Epidermal melanocyte (primary cell): ENCODE data around the gene ZNF26.
"Not testable (repeated sequence)": the region's sequence is repeated elsewhere in the genome, so short reads cannot be mapped to it uniquely, and the experiment has no call there.

Source experiments
- DNase-seq: peaks from one replicate; pipeline ENCODE4 v3.0.0; 2011; ENCODE audit warnings: low spot score; ENCODE audit not compliant: insufficient read length

Gene ZNF26, protein sequence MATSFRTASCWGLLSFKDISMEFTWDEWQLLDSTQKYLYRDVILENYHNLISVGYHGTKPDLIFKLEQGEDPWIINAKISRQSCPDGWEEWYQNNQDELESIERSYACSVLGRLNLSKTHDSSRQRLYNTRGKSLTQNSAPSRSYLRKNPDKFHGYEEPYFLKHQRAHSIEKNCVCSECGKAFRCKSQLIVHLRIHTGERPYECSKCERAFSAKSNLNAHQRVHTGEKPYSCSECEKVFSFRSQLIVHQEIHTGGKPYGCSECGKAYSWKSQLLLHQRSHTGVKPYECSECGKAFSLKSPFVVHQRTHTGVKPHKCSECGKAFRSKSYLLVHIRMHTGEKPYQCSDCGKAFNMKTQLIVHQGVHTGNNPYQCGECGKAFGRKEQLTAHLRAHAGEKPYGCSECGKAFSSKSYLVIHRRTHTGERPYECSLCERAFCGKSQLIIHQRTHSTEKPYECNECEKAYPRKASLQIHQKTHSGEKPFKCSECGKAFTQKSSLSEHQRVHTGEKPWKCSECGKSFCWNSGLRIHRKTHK

DNA sequence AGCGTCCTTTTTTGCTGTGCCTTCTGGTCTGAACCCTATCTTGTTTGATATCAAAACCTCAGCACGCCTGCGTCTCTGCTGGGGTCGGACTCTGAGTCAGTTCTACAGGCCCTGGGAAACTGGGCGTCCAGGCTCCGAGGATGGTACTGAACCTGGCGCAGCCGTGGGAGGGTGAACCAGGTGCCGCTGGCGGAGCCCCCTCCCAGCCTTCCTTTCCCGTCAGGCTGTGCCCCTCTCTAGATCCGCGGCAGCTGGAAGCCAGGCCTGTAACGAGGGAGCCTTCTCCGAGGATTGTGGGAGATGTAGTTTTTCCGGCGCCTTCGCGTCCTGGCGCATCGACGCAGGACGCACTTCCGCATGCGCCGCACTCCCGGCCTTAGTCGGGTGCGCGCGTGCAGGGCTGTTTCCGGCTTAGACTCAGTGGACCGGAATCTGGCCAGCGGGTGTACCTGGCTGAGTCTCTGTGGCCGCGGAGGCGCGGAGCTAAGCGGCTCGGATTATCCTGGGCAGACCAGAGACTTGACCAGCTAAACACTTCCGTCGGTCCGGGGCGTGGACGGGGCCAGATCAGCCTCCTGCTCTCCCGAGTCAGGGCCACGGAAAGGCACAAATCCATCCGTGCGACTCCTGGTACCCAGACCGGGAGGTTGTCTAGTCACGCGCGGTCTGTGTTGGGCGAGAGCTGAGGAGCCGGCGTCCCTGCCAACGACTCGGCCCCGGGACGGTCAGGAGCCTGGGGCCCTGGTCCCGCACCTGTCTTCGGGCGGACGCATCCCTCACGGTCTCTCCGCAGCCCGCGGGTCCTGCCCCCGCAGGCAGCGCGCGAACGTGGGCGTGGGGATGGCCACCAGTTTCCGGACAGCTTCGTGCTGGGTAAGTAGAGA is at the start of gene ZNF26:
Gene ZNF26, plus strand, starts transcription at position 367 of the 884 bp plus-strand sequence. Its CDS starts 474 bp downstream, at position 841.
- peak; percentile 92 for DNase-seq

DNA sequence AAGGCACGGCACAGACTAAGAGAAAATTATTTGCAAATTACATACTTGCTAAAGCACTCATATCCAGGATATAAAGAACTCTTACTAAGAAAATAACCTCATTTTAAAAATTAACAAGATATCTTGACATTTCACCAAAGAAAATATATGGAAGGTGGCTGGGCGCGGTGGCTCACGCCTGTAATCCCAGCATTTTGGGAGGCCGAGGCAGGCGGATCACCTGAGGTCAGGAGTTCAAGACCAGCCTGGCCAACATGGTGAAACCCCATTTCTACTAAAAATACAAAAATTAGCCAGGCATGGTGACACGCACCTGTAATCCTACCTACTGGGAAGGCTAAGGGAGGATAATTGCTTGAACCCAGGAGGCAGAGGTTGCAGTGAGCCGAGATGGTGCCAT is 49.2 kb upstream of the ZNF26 start:
- DNase-seq = not testable (repeated sequence)

DNA sequence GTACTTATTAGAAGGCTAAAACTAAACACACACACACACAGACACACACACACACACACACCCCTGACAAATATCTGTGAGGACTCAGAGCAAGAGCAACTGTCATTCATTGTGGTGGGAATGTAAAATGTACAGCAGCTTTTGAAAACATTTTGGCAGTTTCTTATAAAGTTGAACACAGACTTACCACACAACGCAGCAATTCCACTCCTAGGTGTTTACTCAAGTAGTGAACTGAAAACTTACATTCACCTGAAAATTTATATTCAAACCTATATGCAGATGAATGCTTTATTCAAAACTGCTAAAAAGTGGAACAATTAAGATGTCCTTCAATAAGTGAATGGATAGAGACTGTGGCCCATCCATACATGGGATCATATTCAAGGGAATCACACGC is 48.7 kb upstream of the ZNF26 start:
- DNase-seq = no peak

DNA sequence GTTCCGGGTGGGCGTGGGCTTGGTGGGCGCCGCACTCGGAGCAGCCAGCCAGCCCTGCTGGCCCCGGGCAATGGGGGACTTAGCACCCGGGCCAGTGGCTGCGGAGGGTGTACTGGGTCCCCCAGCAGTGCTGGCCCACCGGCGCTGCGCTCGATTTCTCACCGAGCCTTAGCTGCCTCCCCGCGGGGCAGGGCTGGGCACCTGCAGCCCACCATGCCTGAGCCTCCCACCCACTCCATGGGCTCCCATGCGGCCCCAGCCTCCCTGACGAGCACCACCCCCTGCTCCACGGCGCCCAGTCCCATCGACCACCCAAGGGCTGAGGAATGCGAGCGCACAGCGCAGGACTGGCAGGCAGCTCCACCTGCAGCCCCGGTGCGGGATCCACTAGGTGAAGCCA is 47.4 kb upstream of the ZNF26 start:
- not testable (repeated sequence) for DNase-seq

DNA sequence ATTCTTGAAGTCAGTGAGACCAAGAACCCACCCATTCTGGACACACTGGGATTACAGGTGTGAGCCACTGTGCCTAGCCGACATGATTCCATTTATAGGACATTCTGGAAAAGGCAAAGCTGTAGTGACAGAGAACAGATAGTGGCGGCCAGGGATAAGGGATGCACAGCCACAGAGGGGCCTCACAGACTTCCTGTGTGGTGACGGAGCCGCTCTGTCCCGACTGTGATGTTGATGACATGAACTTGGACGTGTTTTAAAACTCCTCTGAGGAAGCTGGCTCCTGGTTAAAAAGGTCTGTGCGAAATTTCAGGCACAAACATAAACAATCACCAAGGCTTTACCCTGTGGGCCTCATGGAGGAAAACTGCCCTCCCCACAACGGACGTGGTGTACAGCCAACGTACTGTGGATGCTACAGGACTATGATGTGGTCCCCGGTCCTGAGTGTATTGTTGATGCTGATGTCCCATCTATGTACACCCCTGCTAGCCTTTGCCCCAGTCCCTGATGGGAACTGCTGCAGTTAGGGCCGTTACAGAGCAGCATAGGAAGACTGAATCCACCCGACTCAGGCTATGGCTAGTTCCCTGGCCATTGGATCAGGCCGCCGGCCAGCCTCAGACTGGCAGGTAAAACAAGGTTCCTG is 46.0 kb upstream of the ZNF26 start:
- no peak for DNase-seq

DNA sequence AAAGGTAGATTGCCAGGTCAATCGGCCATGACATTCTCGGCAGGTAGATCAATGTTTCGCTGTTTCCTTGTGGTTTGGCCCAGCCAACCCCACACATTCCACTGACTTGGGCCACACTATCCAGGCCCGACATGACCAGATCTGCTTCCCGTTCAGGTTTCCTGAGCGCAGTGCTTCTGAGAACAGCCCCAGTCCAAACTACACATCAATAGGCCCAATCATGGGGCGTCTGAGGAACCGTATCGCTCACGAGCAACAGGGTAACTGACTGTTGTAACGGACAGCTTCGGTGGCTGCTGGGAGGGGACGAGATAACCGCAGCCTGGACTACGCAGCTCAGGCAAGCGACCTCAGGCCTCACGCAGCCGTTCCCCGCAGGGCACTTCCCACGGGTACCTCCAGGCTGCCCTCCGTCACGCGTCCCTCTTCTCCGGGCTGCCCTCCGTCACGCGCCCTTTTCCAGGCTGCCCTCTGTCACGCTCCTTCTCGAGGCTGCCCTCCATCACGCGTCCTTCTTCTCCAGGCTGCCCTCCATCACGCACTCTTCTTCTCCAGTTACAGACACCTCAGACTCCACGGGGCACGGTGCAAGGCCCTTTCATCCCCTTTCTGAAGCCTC is 44.7 kb upstream of the ZNF26 start:
- no peak for DNase-seq

DNA sequence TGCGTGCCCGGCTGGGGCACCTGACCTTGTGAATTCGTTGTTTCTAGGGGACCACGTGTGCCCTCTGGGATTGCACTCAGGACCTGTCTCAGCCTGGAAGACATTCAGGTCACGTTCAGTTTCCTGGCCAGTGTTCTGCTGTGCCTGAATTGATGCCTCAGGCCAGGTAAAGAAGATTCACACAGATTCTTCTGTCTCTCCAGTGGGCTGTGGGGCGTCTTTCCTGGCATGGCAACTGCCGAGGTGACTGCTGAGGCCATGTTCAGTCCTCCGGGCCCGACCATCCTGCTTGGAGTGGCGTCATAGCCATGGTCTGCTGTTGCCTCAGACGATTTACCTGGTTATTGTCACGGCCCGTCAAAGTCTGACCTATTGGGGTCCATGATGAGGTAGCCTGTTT is 43.6 kb upstream of the ZNF26 start:
- no peak for DNase-seq

DNA sequence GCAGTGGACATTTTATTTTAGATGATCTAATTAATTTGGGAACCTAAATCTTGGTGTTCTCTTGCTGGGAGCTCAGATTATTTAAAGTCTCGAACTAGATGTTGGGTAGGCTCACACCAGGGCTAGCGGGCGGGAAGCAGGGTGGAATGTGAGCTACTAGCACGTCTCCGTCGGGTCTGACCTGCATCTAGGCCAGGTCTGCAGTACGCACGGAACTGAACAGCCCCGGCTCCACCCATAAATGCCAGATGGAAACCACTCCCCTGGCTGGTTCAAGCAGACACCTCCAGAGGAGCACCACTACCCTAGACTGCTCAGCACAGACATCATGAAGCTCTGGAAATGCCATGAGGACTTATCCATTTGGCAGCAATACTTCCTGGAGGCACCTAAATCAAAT is 40.4 kb upstream of the ZNF26 start:
- no peak for DNase-seq

DNA sequence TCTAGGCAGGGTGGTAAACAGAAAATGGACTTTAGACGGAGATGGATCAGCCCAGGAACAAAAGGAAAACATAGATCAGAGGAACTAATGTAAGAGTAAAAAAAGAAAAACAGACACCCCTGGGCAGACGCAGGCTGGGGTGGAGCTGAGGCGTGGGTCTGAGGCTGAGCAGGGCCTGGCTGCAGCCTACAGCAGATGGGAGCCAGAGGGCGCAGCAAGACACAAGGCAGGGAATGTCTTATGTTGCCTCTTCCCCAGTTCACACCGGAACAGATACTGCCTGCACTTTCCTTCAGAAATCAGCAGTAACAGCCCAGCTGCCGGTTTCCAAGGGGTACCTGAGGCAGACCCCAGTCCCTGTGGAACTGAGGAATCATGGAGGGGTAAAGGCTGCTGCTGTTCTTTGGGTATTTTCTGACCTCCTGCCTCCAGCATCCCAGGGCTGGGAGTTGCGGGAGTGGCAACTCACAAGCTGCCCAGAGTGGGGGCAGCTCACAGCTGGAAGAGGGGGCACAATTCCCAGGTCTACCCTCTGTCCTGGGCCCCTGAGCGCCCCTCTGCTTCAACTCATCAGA is 39.8 kb upstream of the ZNF26 start:
- DNase-seq = no peak

DNA sequence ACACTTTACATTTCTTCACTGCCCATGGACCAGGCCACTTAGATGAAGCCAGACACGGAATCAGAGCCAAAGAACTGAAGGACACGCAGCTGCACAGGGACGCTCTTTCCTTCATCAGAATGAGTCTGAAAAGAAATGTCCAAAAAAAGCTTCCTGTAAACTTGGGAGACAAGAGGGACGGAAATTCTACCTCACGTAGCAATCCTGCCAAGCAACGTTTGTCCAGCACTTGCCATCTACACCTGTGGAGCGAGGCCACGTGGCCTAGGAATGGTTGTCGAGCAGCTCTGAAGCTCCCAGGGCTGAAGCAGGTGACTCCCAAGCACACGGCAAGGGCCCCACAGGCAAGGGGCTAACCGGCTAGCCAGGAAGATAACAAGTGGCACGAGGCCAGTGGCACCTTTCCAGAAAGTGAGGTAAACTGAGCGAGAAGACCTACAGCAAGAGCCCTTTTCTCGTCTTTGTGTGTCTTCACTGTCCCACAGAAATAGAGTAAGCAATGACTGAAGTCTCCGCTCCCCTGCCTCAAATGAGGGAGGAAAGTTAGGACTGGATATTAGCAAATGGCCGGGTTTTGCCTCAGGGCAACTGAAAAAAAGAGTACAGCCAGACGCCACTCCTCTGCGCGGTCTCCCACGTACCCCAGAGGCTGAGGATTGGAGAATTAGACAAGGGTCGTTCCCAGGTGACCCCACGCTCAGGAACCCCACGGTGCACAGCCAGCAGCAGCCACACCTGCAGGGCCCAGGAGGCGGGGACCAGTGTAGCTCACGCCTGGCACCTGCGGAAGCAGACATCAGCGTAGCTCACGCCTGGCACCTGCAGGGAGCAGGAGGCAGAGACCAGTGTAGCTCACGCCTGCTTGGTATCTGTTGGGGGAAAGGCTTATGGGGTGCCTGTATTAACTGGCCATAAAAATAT is 37.8 kb upstream of the ZNF26 start:
- no peak for DNase-seq

DNA sequence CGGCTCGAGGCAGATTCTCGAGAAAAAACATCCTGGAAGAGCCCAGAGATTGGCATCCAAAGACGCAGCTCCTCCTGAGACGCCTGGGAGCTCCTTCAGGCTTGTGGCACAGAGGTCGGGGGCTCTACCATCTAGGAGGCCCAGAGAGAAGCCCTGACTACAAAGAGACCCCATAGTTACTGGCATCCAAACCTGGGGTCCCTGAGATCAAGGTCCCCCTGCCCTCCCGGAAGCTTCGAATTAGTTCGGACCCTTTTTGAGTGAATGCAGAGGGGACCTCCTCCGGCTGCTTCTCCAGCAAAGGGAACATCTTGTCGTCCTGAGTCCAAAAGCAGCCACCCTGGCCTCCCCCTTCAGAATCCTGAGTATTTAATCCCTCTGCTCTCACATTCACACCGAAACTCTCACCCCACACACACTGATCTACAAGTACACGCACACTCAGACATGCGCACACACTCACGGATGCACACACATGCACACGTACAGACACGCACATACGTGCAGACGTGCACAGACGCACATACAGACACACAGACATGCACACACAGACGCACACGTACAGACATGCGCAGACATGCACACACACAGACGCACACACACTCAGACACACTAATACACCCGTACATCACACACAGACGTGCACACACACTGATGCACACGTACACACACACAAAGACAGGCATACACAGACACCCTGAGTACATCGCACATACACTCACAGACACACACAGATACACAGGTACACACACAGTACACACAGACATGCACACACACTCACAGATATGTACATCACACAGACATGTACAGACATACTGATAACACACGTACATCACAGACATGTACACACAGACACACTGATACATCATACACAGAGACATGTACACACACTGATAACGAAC is 36.0 kb upstream of the ZNF26 start:
- no peak for DNase-seq

DNA sequence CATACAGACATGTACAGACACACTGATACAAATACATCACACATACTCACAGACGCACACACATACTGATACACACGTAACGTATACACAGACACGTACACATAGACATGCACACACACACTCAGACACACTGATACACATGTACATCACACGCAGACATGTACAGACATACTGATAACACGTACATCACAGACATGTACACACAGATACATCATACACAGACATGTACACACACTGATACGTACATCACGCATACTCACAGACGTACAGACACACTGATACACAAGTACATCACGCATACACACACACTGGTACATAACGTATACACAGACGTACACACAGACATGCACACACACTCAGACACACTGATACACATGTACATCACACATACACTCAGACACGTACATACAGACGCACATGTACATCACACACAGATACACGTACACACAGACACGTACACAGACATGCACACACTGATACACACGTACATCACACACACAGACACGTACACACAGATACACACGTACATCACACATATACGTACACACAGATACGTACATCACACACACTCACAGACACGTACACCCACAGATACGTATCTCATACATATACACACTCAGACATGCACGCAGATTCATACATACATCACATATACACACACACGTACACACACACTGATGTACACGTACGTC is 35.2 kb upstream of the ZNF26 start:
- no peak for DNase-seq

DNA sequence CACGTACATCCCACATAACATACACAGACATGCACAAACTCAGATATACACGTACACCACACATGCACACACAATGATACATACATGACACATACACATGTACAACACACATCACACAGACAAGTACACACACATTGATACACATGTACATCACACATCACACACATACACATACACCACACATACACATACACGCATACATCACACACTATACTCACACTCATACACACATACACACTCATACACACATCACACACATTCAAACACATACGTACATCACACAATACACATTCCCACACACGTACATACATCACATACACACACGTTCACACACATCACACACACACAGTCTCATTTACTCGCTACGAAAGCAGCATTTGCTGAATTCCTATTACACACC is 34.5 kb upstream of the ZNF26 start:
- no peak for DNase-seq

DNA sequence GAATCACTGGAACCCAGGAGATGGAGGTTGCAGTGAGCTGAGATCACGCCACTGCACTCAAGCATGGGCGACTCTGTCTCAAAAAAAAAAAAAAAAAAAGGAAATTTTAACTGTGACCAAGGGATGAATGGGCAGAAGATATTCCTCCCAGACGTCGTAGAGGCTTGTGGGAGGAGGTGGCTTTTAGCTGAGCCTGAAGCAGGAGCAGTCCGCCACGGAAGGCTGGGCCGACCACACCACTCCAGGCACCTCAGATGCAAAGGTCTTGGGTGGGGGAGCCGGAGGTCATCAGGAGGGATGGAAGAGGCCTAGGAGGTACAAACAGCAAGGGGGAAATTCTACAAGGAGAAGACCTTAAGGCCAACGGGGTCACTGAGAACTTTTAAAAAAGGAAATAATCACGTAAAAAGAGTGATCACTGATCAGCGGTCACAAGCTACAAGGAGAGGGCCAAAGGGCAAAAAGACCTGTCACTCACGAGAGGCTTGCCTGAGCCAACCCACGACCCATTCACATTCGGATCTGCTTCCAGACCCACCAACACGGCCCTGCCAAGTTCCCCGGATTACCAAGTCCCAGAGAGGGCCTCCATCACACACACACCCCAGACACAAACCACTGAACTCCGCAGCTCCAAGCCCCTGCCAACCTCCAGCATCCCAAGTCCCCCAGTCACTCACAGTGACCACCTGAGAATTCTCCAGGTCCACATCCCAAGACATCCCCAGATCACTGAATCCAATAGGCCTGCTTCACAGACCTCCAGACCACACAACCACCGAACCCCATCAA is 33.6 kb upstream of the ZNF26 start:
- no peak for DNase-seq

DNA sequence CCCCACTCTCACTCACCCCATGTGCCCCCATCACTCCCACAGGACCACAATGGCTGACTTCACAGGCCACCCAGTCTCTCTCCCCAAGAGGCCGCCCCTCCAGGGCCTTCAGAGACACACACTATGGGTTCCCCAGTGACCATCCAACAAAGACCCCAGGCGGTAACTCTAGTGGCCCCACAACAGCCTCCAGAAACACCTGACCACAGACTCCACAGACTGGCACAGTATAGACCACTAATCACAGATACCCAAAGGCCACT is 33.1 kb upstream of the ZNF26 start:
- DNase-seq = no peak

DNA sequence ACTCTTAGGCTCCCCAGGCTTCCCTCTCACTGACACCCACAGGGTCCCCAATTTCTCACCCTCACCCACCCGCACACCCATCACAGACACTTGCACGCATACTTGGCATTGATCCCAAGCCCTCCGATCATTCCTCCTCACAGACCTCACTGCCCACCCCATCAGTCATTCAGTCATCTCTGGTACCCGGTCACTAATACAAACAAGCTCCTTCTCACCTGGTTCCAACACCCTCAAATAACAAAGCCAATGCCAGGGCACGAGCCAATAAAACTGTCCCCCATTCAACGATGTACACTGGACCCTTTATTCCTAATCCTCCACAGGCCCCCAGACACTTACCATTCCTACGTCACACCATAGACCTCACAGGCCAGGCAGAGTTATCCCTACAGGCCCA is 32.4 kb upstream of the ZNF26 start:
- DNase-seq = no peak

DNA sequence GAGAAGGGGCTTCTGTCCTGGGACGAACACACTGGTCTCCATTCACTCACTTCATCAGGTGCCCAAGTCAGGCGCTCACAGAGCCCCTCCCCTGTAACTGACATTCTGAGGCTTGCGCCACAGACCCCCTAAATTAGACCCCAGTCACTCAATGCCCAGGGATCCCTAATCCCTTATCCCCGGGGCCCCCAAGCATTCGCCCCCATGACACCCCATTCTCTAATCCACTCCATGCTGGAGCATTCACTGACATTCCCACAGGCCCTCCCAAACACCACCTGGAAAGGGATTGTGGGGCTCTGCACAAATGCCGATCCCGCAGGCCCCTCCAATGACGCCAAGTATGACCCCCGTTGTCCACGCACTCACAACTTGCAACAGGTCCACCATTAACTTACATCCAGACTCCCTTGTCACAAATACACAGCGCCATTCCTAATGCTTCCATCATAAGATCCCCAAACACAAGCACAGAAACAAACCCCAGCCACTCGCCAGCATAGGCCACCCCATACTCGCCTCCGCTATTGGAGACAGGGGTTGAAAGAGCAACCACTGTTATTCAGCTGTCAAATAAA is 31.6 kb upstream of the ZNF26 start:
- DNase-seq = no peak
